Measurements from ENCODE around the gene RPS28. TPM values are rescaled to one million over a fixed set of nuclear protein-coding genes. Genes with fewer than 3 reads are reported as not detected.
"Not testable (repeated sequence)": the region's sequence is repeated elsewhere in the genome, so short reads cannot be mapped to it uniquely, and the experiment has no call there.

The RPS28 gene
- total RNA-seq, 1 experiment from 2014 or later = 651 TPM

DNA sequence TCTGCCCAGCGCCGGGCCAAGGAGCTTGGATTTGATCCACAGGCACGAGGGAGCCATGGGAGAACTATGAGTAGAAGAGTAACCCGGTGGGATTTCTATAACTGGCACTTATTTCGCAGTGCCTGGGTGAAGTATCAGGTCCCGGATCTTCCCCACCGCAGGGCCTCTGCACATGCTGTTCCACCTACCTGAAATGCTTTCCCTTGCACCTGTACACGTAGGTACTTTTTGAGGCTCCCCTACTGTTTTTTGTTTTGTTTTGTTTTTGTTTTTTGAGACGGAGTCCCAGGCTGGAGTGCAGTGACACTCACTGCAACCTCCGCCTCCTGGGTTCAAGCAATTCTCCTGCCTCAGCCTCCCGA, 22.2 kb downstream of the RPS28 start:
- H3K9me3 ChIP-seq (replicated peaks) = no peaks in the 10 kb centered on the region
- H3K36me3 ChIP-seq = no peaks in the 10 kb centered on the region
- peaks cover 10% of the 10 kb centered on the region; the same call in 1 of the 2 replicates for H3K4me1 ChIP-seq
- DNase-seq = no peak
- no peak overlapping the region for H3K27ac ChIP-seq
- H3K27me3 ChIP-seq = no peaks in the 10 kb centered on the region
- H3K4me3 ChIP-seq = no peak overlapping the region

DNA sequence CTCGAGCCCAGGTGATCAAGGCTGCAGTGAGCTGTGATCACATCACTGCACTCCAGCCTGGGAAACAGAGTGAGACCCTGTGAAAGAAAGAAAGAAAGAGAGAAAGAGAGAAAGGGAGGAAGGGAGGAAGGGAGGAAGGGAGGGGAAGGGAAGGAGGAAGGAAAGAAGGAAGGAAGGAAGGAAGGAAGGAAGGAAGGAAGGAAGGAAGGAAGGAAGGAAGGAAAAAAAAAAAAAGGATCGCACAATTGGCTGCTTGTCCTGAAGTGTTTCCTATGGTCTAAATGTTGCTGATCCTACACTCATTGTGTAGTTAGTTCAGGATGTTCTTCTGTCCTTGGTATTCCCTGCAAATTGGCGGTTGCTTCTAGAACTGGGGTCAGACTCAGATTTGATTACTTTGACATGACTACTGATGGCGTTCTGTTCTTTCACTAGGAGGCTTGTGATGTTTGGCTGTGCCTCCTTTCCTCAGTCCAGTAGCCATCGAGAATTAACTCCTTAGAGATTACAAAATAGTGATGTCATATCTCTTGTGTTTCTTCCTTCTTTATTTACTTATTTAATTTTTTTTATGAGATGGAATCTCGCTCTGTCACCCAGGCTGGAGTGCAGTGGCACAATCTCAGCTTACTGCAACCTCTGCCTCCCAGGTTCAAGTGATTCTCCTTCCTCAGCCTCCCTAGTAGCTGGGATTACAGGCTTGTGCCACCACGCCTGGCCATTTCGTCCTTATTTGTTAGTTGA, 28.5 kb downstream of the RPS28 start:
- not testable (repeated sequence) for H3K4me3 ChIP-seq; H3K27me3 ChIP-seq; DNase-seq; H3K27ac ChIP-seq; H3K9me3 ChIP-seq (replicated peaks); H3K36me3 ChIP-seq; H3K4me1 ChIP-seq

DNA sequence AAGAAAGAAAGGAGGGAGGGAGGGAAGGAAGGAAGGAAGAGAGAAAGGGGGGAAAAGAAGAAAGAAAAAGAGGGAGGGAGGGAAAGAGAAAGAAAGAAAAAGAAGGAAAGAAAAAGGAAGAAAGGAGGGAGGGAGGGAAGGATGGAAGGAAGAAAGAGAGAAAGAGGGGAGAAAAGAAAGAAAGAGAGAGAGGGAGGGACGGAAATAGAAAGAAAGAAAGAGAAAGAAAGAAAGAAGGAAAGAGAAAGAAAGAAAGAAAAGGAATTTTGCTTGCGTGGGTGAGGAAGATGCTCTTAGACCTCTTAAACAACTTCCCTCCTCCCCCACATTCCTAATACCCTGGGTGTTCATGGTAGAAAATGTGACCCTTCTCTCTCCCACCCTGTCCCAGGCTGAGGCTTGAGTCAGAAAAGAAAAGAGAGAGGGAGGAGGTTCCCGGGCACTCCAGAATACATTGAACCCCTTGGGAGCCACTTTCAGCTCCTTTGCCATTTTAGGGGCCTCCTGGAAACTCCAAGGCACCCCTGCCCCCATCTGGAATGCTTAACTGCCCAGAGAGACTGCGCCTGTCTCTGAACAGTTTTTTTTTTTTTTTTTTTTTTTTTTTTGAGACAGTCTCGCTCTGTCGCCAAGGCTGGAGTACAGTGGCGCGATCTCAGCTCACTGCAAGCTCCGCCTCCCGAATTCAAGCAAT, 31.0 kb downstream of the RPS28 start:
- no peaks in the 10 kb centered on the region for H3K27me3 ChIP-seq
- H3K36me3 ChIP-seq = no peaks in the 10 kb centered on the region
- no peaks in the 10 kb centered on the region for H3K9me3 ChIP-seq (replicated peaks)
- no peak overlapping the region for H3K4me3 ChIP-seq
- no peak for DNase-seq
- H3K4me1 ChIP-seq = peaks cover 21% of the 10 kb centered on the region
- no peak overlapping the region for H3K27ac ChIP-seq

DNA sequence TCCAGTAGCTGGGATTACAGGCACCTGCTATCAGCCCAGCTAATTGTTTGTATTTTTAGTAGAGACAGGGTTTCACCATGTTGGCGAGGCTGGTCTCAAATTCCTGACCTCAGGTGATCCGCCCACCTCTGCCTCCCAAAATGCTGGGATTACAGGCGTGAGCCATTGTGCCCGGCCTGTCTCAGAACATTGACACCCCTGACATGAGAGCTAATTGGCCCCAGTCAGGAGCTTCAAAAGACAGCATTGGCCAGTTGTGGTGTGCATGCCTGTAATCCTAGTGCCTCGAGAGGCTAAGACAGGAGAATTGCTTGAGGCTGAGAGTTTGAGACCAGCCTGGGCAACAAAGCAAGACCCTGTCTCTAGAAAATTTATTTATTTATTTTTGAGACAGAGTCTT, 31.5 kb downstream of the RPS28 start:
- H3K4me1 ChIP-seq = peaks cover 24% of the 10 kb centered on the region
- H3K9me3 ChIP-seq (replicated peaks); H3K27me3 ChIP-seq; H3K27ac ChIP-seq; H3K4me3 ChIP-seq; DNase-seq; H3K36me3 ChIP-seq: not testable (repeated sequence)

DNA sequence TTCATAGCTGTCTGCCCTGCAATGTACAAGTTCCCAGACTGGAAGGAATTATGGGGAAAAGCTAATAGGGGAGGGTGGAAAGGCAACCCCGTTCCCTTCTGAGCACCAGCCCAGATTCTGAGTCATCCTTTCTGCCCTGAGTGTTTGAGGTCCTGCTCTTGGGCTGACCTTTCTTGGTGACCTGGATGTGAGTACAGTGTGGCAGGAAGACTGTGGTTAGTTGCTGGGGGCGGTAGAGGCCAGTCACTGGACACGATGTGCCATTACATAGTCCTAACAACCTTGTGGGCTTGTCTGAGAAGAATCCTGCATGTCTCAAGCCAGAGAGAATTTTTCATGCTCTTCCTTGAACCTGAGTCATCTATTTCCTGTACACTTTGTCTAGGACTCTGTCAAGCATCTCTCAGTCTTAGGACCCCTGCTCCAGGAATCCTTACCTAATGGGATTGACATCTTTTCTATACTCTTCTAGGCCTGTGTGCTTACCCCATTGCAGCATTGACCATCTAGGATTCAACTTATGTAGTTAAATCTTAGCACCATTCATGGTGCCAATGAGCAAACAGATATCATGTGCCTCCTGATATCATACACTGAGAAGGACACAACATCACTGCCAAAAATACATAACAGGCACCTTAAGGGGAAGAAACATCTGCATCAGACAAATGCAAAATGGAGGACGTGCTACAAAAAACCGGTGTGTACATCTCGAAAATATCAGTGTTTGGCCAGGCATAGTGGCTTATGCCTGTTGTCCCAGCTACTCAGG, 34.5 kb downstream of the RPS28 start:
- peaks cover 24% of the 10 kb centered on the region for H3K4me1 ChIP-seq
- H3K9me3 ChIP-seq (replicated peaks) = no peaks in the 10 kb centered on the region
- no peak overlapping the region for H3K27ac ChIP-seq
- no peaks in the 10 kb centered on the region for H3K36me3 ChIP-seq
- peak; percentile 47 to 58 for DNase-seq
- H3K4me3 ChIP-seq = no peak overlapping the region
- no peaks in the 10 kb centered on the region for H3K27me3 ChIP-seq

- no peak overlapping the region for H3K4me3 ChIP-seq
- H3K27me3 ChIP-seq = no peaks in the 10 kb centered on the region
- peaks cover 31% of the 10 kb centered on the region for H3K4me1 ChIP-seq
- H3K36me3 ChIP-seq = no peaks in the 10 kb centered on the region
- peak overlapping the region; percentile 23; the same call in 1 of the 2 replicates for H3K27ac ChIP-seq
- peak; percentile 68 for DNase-seq
- H3K9me3 ChIP-seq (replicated peaks) = no peaks in the 10 kb centered on the region
Observed at GRCh38 chr19:8357007-8357521, 35.8 kb downstream of the RPS28 start.

- no peak overlapping the region for H3K4me3 ChIP-seq
- no peaks in the 10 kb centered on the region for H3K9me3 ChIP-seq (replicated peaks)
- no peaks in the 10 kb centered on the region for H3K36me3 ChIP-seq
- H3K4me1 ChIP-seq = peaks cover 34% of the 10 kb centered on the region
- no peak for DNase-seq
- H3K27me3 ChIP-seq = no peaks in the 10 kb centered on the region
- no peak overlapping the region for H3K27ac ChIP-seq
Observed at GRCh38 chr19:8358948-8359347, 37.7 kb downstream of the RPS28 start.

DNA sequence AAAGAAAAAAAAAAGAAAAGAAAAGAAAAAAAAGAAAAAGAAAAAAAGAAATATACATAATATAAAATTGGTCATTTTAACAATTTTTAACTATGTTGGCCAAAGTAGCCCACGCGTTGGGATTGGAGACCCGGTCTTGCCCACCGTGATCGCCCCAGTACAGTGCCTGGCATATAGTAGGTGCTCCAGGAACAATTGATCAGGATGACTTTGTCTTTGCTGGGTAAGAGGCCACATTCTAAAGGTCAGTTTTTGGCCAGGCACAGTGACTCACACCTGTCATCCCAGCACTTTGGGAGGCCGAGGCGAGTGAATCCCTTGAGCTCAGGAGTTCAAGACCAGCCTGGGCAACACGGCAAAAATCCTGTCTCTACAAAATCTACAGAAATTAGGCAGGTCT, 38.9 kb downstream of the RPS28 start:
- Histone ChIP-seq H3K27me3 (no peaks in the 10 kb centered on the region), H3K27ac (no peak overlapping the region), H3K36me3 (no peaks in the 10 kb centered on the region), H3K4me3 (no peak overlapping the region), H3K4me1 (peaks cover 27% of the 10 kb centered on the region), H3K9me3 (replicated peaks) (no peaks in the 10 kb centered on the region)
- no peak for DNase-seq

GRCh38 chr19:8361921-8362793, 40.9 kb downstream of the RPS28 start:
- Histone ChIP-seq H3K27me3 (no peaks in the 10 kb centered on the region), H3K36me3 (no peaks in the 10 kb centered on the region), H3K27ac (peak overlapping the region; percentile 40; the same call in 1 of the 2 replicates), H3K4me3 (no peak overlapping the region), H3K4me1 (peaks cover 22% of the 10 kb centered on the region), H3K9me3 (replicated peaks) (no peaks in the 10 kb centered on the region)
- peak; percentile 88 to 91 for DNase-seq

- no peak for DNase-seq
- no peaks in the 10 kb centered on the region for H3K27me3 ChIP-seq
- peaks cover 28% of the 10 kb centered on the region for H3K4me1 ChIP-seq
- H3K27ac ChIP-seq = no peak within 1 kb of the TSS
- no peaks in the 10 kb centered on the region for H3K9me3 ChIP-seq (replicated peaks)
- no peak within 1 kb of the TSS for H3K4me3 ChIP-seq
- H3K36me3 ChIP-seq = no peaks in the 10 kb centered on the region
Observed at GRCh38 chr19:8363803-8364771, 42.8 kb downstream of the RPS28 start, which contains the start of gene ANGPTL4. Gene ANGPTL4, plus strand, starts transcription at chr19:8364155. Its CDS starts 167 bp downstream, at chr19:8364322.

- no peak overlapping the region for H3K4me3 ChIP-seq
- no peaks in the 10 kb centered on the region for H3K9me3 ChIP-seq (replicated peaks)
- no peaks in the 10 kb centered on the region for H3K27me3 ChIP-seq
- no peak for DNase-seq
- no peaks in the 10 kb centered on the region for H3K36me3 ChIP-seq
- H3K27ac ChIP-seq = peak overlapping the region; percentile 95
- peaks cover 39% of the 10 kb centered on the region for H3K4me1 ChIP-seq
Observed at GRCh38 chr19:8366121-8366581, 44.9 kb downstream of the RPS28 start.

- H3K9me3 ChIP-seq (replicated peaks) = no peaks in the 10 kb centered on the region
- H3K27me3 ChIP-seq = no peaks in the 10 kb centered on the region
- peak overlapping the region; percentile 95 for H3K27ac ChIP-seq
Observed at GRCh38 chr19:8366961-8367326, 45.6 kb downstream of the RPS28 start.

DNA sequence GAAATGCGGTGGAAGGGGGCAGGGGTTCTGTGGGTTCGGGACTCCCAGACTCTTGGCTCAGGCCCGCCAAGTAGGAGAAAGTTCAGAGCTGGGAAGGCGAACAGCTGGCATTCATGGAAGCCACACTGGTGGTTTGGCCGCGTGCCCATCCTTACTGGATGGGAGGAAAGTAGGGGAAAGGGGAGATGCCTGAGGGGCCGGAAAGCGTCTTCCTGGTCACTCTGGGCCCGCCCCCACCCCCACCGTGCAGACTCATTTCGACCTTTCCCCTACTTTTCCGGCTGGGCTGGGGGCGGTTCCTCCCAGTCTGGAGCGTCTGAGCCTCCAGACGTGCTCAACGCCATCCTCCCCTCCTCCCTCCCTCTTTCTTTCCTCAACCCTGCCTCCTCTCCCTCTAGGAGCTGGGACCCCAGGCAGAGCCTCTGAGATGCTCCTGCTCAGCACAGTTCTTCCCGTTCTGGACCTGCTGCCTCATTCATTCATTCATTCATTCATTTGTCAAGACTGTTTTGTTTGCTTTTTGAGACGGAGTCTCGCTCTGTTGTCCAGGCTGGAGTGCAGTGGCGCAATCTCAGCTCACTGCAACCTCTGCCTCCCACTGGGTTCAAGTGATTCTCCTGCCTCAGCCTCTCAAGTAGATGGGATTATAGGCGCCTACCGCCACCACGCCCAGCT, 46.2 kb downstream of the RPS28 start:
- Histone ChIP-seq H3K36me3 (no peaks in the 10 kb centered on the region), H3K27ac (peak overlapping the region; percentile 95), H3K4me1 (peaks cover 30% of the 10 kb centered on the region), H3K27me3 (no peaks in the 10 kb centered on the region), H3K4me3 (peak overlapping the region; percentile 43), H3K9me3 (replicated peaks) (no peaks in the 10 kb centered on the region)
- peak; percentile 99 to 100 for DNase-seq

More at GRCh38 chr19:8366961-8367326, 45.6 kb downstream of the RPS28 start:
- peak; percentile 82 to 86 for DNase-seq
- Histone ChIP-seq H3K4me1 (peaks cover 32% of the 10 kb centered on the region), H3K36me3 (no peaks in the 10 kb centered on the region), H3K4me3 (peak overlapping the region; percentile 43)

Measured in SJCRH30 (cell line).